Activated T-cell treated with anti-CD3 and anti-CD28 coated beads for 4 hours (primary cell): Measurements from ENCODE around the gene FXR1.
A peak's percentile ranks its signal among the peaks of the same experiment; 100 is the strongest.
"Not testable (repeated sequence)": the region's sequence is repeated elsewhere in the genome, so short reads cannot be mapped to it uniquely, and the experiment has no call there.

Experiments
- DNase-seq: peaks from one replicate; pipeline ENCODE4 v3.0.0-alpha.2; 2020

The FXR1 gene

DNA sequence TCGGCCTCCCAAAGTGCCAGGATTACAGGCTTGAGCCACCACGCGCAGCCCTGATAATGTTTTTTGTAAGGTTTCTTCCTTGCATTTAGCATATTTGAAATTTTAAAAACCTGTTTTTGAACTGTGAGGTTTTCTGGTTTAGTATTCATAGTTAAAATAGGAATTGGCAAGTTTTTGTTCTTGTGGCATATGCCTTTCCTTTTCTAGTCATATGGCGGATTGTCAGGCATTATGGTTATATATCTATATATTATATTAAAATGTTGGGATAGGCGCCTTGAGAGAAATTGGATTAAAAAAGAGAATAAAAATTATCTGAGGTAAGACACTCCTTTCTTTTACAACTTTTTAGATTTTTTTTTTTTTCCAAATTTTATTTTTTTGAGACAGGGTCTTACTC is 28.4 kb downstream of the FXR1 start:
- no peak for DNase-seq

GRCh38 chr3:180947761-180948390 is 35.4 kb downstream of the FXR1 start:
- no peak for DNase-seq

DNA sequence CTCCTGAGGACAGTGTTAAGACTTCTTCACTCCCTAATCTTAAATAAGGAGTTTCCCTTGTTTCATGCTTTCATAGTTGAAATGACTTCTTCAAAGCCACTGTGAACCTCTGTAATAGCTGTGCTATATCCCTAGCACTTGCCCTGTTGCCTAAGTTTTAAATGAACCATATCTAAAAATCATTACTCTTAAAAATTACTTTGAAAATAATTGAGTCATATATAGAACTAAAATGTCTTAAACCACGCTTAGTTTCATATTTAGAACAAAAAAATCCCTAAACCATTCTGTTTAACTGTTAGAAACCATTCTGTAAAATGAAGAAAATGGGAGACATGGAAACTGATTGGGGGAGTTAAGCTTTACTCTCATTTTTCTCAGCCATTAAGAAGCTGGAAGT is 47.2 kb downstream of the FXR1 start:
- no peak for DNase-seq

DNA sequence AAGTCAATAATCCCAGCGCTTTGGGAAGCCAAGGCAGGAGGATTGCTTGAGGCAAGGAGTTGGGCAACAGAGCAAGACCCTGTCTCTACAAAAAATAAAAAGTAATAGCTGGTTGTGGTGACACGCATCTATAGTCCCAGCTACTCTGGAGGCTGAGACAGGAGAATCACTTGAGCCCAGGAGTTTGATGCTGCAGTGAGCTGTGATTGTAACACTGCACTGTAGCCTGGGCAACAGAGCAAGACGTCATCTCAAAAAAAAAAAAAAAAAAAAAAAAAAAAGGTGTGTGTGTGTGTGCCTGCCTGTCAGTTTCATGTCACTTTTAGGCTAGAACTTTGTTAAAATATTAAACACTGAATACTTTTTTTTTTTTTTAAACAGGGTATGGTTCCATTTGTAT is 48.6 kb downstream of the FXR1 start:
- no peak for DNase-seq

GRCh38 chr3:180961552-180961951 is 49.1 kb downstream of the FXR1 start:
- no peak for DNase-seq

DNA sequence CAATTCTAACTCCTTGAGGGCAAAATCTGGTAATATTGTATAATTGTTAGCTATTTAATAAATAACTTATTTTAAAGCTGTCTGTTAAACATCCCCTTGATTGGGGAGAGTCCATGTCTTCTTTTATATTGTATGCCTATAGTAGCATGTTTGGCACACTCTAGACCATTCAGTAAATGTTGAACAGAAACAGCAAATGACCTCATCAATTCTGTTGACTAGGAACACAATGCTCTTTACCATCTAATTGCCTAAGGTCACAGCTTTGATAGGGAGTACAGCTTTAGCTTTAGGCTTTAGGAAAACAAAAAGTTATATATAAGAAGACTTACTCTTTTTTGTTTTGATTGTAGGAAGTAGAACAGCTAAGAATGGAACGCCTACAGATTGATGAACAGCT is 50.1 kb downstream of the FXR1 start:
- no peak for DNase-seq

- DNase-seq, result no peak
Observed at GRCh38 chr3:180970931-180971330, 58.5 kb downstream of the FXR1 start.

DNA sequence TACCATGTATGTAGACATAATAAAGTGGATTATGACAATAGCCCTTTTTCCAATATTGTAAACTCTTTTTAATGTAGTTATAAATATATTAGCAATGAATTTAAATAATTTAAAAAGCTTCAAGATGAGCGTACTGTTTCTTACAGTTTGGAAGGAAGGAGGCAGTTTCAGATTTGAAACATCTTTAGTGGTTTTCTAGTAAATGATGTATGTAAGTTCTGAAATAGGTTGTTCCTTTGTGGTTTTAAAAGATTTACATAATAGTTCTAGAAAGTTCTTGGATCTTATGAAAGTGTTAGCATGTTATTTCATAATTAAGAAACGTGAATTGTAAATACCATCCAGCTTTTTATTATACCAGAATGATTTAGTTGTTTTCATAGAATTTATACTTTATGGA is 61.1 kb downstream of the FXR1 start:
- no peak for DNase-seq

- no peak for DNase-seq
Observed at GRCh38 chr3:180974286-180974685, 61.8 kb downstream of the FXR1 start.

DNA sequence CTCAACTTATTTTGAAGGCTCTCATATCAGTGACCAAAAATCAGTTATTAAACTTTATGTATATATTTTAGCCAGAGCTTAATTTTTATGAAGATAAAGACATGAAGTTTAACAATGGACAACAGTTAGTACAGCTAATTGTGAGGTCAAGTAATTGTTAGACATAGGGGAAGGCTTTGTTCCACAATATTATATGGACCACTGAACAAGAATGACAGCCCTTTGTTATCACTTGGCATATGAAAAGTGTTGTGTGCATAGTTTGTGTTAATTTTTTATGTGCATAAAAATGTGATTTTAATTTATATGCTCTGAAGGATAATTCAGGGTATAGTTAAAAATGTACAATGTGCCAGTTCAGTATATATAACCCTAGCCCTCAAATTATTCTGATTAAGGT is 65.0 kb downstream of the FXR1 start:
- DNase-seq, result no peak

DNA sequence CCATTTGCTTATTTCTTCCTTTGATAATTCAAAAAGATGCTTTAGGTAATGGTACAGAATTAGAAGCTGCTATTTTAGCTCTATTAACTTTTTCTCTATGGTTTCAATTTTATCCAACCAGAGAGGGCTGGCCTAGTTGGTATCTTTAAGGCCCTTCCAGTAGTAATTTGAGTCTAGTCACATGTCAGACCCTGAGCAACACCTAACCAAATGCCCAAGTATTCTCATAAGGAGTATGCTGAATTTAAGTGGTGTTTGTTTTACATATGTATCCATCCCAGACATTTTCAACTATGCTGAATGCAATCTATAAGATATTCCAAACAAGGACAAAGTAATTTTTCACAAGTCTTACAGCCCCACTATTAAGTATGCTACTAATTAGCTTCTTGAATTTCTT is 67.5 kb downstream of the FXR1 start:
- DNase-seq, result no peak

- no peak for DNase-seq
Observed at GRCh38 chr3:180980611-180981010, 68.1 kb downstream of the FXR1 start.

GRCh38 chr3:180981912-180982311 is 69.4 kb downstream of the FXR1 start:
- DNase-seq, result no peak

DNA sequence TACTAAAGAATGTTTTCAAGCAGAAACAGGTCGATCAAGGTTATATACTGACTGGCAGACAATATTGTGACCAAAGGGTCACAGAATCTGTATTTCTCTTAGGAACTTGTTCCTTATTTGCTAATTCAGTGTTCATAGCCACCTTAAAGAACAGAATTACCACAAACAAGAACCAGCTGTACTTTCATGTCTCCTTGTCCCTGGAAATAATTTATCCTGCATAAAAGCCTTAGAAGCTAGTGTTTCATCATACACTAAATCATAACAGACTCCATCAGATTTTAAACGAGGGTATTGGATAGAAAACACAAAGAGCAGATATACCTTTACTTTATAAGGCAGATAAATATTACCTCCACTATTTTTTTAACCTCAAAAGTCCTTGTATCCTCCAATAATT is 70.7 kb downstream of the FXR1 start:
- no peak for DNase-seq

DNA sequence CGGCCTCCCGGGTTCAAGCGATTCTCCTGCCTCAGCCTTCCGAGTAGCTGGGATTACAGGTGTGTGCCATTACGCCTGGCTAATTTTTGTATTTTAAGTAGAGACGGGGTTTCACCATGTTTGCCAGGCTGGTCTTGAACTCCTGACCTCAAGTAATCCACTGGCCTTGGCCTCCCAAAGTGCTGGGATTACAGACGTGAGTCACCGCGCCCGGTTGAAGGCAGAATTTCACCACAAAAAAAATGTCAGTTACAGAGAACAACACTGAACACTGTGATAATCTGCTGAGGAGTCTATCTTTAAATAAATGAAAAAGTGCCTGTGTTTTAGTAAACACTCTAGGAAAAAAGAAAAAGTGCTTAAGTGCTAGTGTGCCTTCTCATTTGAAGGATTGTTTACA is 73.9 kb downstream of the FXR1 start:
- DNase-seq, result not testable (repeated sequence)

- DNase-seq, result no peak
Observed at GRCh38 chr3:180987344-180987743, 74.9 kb downstream of the FXR1 start.

GRCh38 chr3:180989291-180990163 is 77.1 kb downstream of the FXR1 start, which contains the start of gene DNAJC19:
TSS of gene DNAJC19 (minus strand) at chr3:180989736. CDS start at chr3:180989602, 134 bp downstream.
- DNase-seq, result peak; percentile 81

DNA sequence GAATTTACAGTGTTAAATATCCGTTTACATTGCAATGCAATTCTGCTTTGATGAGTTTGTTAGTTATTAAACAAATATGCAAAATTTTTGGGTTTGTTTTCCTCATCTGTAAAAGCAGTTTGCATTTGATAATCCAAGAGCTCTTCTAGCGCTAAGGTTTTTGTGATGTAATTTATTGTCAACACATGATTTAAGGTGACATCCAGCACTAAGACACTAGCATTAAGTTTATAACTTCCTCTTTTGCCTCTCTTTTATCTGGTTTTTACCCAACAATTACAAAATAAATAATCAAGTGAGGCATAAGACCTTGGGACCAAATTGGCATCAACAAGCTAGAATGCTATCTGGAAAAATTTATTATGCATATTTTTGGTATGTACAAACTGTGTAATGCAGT is 78.0 kb downstream of the FXR1 start:
- no peak for DNase-seq

- no peak for DNase-seq
Observed at GRCh38 chr3:180996415-180996932, 84.0 kb downstream of the FXR1 start.

DNA sequence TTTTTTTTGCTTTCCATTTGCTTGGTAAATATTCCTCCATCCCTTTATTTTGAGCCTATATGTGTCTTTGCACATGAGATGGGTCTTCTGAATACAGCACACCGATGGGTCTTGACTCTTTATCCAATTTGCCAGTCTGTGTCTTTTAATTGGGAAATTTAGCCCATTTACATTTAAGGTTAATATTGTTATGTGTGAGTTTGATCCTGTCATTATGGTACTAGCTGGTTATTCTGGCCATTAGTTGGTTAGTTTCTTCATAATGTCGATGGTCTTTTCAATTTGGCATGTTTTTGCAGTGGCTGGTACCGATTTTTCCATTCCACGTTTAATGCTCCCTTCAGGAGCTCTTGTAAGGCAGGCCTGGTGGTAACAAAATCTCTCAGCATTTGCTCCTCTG is 89.9 kb downstream of the FXR1 start:
- not testable (repeated sequence) for DNase-seq

- DNase-seq, result not testable (repeated sequence)
Observed at GRCh38 chr3:181003469-181003868, 91.0 kb downstream of the FXR1 start.

GRCh38 chr3:181006541-181006940 is 94.1 kb downstream of the FXR1 start:
- no peak for DNase-seq

DNA sequence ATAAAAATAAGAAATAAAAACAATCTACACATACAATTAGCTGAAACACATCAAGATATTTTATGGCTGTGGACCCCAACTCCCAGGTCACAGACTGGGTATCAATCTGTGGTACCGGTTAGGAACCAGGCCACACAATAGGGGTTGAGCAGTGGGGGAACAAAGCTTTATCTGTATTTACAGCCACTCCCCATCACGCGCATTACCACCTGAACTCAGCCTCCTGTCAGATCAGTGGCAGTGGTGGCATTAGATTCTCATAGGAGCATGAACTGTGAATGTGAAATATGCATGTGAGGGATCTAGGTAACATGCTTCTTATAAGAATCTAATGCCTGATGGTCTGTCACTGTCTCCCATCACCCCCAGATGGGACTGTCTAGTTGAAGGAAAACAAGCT is 94.8 kb downstream of the FXR1 start:
- no peak for DNase-seq

- DNase-seq, result no peak
Observed at GRCh38 chr3:181008796-181009195, 96.3 kb downstream of the FXR1 start.
